ENCODE measurements around the gene AKR1C4. TPM values are rescaled to one million over a fixed set of nuclear protein-coding genes. Genes with fewer than 3 reads are reported as not detected.
"Not testable (repeated sequence)": the region's sequence is repeated elsewhere in the genome, so short reads cannot be mapped to it uniquely, and the experiment has no call there.

The AKR1C4 gene
- total and polyA plus RNA-seq, 12 donors, result 0.20 TPM; not detected in 11

DNA sequence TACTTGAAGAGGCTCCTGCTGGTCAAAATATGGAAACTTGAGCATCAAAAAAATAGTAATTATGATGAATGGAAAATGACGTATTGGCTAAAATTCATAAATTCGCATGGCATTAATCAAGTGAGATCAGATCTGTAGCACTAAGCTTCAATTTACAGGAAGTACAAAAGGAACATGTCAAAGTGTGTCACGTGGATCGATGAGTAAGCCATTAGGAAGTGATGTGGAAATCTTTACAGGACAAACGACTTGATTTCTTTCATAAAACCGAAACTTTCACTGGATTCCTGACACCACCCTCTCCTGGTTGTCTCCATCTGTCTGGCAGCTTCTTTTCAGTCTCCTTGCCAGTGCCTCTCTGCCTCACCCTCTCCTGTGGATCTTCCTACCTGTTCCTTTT lies 37.5 kb upstream of the AKR1C4 start:
- TF ChIP-seq POLR2A (IDR thresholded peaks at IDR 0.05), result no peak
- TF ChIP-seq, protein P1, sequence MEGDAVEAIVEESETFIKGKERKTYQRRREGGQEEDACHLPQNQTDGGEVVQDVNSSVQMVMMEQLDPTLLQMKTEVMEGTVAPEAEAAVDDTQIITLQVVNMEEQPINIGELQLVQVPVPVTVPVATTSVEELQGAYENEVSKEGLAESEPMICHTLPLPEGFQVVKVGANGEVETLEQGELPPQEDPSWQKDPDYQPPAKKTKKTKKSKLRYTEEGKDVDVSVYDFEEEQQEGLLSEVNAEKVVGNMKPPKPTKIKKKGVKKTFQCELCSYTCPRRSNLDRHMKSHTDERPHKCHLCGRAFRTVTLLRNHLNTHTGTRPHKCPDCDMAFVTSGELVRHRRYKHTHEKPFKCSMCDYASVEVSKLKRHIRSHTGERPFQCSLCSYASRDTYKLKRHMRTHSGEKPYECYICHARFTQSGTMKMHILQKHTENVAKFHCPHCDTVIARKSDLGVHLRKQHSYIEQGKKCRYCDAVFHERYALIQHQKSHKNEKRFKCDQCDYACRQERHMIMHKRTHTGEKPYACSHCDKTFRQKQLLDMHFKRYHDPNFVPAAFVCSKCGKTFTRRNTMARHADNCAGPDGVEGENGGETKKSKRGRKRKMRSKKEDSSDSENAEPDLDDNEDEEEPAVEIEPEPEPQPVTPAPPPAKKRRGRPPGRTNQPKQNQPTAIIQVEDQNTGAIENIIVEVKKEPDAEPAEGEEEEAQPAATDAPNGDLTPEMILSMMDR (IDR thresholded peaks at IDR 0.05), result no peak
- WGBS, 4 donors, result 64 to 71% (median 66%) methylated on average over 6 of the region's 6 CpGs
- intact Hi-C loops (cut with DNase I), result no loop called here
- no peak overlapping the region for H3K27ac ChIP-seq
- no peak for DNase-seq
- H3K9me3 ChIP-seq (replicated peaks in 1 of 3), result no peaks in the 10 kb centered on the region
- H3K4me3 ChIP-seq, result no peak overlapping the region
- H3K27me3 ChIP-seq, result no peaks in the 10 kb centered on the region
- no peaks in the 10 kb centered on the region for H3K36me3 ChIP-seq (replicated peaks in 1 of 2)
- no peaks in the 10 kb centered on the region for H3K4me1 ChIP-seq (replicated peaks in 1 of 2)

DNA sequence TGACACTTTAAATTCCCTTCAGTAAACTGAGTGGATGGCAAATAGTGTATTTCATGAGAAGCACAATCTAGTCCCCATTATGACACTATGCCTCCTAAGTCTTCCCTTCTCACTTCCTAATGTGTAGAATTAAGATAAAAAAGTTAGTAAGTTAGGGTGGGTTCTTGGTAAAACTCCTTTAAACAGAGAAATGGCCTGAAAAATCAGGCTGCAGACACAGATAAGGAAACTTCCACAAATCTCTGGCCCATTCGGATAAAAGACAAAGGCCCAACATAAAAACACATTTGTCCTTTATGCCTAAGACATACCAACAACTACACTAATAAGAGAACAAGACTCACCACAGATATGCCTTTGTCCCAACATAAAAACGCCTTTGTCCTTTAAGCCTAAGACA lies 33.1 kb upstream of the AKR1C4 start:
- Histone ChIP-seq H3K27me3 (no peaks in the 10 kb centered on the region), H3K4me3 (no peak overlapping the region), H3K27ac (no peak overlapping the region), H3K4me1 (replicated peaks in 1 of 2) (no peaks in the 10 kb centered on the region), H3K36me3 (replicated peaks in 1 of 2) (no peaks in the 10 kb centered on the region), H3K9me3 (replicated peaks in 1 of 3) (peaks cover 0 to 15% (median 0%) of the 10 kb centered on the region in 3 donors)
- 45 to 57% (median 50%) methylated on average over 2 of the region's 2 CpGs for WGBS, 4 donors
- TF ChIP-seq POLR2A (IDR thresholded peaks at IDR 0.05), result no peak
- intact Hi-C loops (cut with DNase I), result no loop called here
- no peak for DNase-seq

DNA sequence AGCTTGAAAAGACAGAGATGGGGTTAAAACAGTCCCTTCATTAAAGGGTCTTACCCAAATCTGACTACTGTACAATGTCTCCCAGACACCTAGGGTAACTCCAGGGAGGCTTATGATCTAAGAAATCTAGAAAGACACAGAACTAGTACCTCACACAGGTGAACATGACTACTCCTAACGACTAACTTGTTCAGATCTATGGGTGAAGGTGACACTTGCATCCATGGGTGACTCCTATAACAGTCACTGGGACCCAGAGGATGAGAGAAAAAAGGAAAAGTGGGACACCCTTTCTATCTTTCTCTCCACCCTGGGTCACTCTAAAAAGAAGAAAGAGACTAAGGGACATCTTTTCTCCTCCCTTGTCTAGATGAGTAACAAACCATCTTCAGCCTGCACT lies 30.9 kb upstream of the AKR1C4 start:
- intact Hi-C loops (cut with DNase I), result no loop called here
- DNase-seq, result no peak
- TF ChIP-seq, protein P1 (IDR thresholded peaks at IDR 0.05), result no peak
- no peak for TF ChIP-seq POLR2A (IDR thresholded peaks at IDR 0.05)

DNA sequence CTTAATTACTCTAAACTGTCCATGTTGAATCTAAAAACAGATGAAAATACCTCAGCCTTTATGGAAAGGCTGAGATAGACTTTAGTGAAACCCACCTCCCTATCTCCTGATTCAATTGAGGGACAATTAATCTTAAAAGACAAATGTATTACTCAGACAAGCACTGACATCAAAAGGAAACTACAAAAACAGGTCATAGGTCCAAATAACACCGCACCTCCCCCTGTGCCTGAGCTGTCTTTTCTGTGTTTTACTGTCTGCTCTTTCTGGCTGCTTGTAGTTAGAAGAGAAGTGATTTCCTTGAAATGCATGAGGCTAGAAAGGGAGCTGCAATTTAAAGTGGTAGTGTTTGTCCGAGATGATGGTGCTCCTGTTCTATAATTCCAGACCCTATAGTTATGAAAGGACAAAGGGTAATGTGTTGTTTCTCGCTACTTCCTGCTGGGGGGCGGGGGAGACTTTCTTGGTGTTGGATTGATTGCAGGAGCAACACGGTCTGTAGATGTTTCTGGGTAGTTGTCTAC lies 27.7 kb upstream of the AKR1C4 start:
- Histone ChIP-seq H3K9me3 (replicated peaks in 1 of 3) (peaks cover 0 to 15% (median 0%) of the 10 kb centered on the region in 3 donors), H3K4me3 (no peak overlapping the region), H3K4me1 (replicated peaks in 1 of 2) (no peaks in the 10 kb centered on the region), H3K27ac (no peak overlapping the region), H3K27me3 (no peaks in the 10 kb centered on the region), H3K36me3 (replicated peaks in 1 of 2) (no peaks in the 10 kb centered on the region)
- WGBS, 4 donors, result 41 to 72% (median 67%) methylated on average over 5 of the region's 5 CpGs
- TF ChIP-seq POLR2A (IDR thresholded peaks at IDR 0.05), result no peak
- TF ChIP-seq, protein P1 (IDR thresholded peaks at IDR 0.05), result no peak
- DNase-seq, result no peak
- intact Hi-C loops (cut with DNase I), result no loop called here

More for the DNA sequence above, 30.9 kb upstream of the AKR1C4 start:
- Histone ChIP-seq H3K9me3 (replicated peaks in 1 of 3) (peaks cover 0 to 15% (median 0%) of the 10 kb centered on the region in 3 donors), H3K4me3 (no peak overlapping the region), H3K36me3 (replicated peaks in 1 of 2) (no peaks in the 10 kb centered on the region), H3K27ac (no peak overlapping the region), H3K4me1 (replicated peaks in 1 of 2) (no peaks in the 10 kb centered on the region), H3K27me3 (no peaks in the 10 kb centered on the region)
- 0 to 16% (median 5%) methylated on average over 1 of the region's 1 CpG for WGBS, 4 donors

DNA sequence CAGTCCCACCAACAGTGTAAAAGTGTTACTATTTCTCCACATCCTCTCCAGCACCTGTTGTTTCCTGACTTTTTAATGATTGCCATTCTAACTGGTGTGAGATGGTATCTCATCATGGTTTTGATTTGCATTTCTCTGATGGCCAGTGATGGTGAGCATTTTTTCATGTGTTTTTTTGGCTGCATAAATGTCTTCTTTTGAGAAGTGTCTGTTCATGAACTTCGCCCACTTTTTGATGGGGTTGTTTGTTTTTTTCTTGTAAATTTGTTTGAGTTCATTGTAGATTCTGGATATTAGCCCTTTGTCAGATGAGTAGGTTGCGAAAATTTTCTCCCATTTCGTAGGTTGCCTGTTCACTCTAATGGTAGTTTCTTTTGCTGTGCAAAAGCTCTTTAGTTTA lies 21.1 kb upstream of the AKR1C4 start:
- H3K27me3 ChIP-seq; DNase-seq; H3K27ac ChIP-seq; H3K9me3 ChIP-seq (replicated peaks in 1 of 3); H3K4me1 ChIP-seq (replicated peaks in 1 of 2); intact Hi-C loops (cut with DNase I); H3K4me3 ChIP-seq; H3K36me3 ChIP-seq (replicated peaks in 1 of 2): not testable (repeated sequence)
- WGBS, 4 donors, result 78 to 86% (median 78%) methylated on average over 1 to 3 of the region's 3 CpGs

DNA sequence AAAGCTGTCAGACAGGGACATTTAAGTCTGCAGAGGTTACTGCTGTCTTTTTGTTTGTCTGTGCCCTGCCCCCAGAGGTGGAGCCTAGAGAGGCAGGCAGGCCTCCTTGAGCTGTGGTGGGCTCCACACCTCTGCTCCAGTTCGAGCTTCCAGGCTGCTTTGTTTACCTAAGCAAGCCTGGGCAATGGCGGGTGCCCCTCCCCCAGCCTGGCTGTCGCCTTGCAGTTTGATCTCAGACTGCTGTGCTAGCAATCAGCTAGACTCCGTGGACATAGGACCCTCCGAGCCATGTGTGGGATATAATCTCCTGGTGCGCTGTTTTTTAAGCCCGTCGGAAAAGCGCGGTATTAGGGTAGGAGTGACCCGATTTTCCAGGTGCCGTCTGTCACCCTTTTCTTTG lies 16.1 kb upstream of the AKR1C4 start:
- H3K4me3 ChIP-seq; H3K27me3 ChIP-seq; H3K4me1 ChIP-seq (replicated peaks in 1 of 2); H3K36me3 ChIP-seq (replicated peaks in 1 of 2); intact Hi-C loops (cut with DNase I); H3K9me3 ChIP-seq (replicated peaks in 1 of 3); DNase-seq; H3K27ac ChIP-seq: not testable (repeated sequence)
- 87 to 93% (median 88%) methylated on average over 5 to 12 of the region's 12 CpGs for WGBS, 4 donors

Measured in adrenal gland (tissue), 12 donors.